Right lung (tissue), 10 donors: Measurements from ENCODE around the gene RPL22. TPM values are rescaled to one million over a fixed set of nuclear protein-coding genes. Genes with fewer than 3 reads are reported as not detected.

Experiments
- DNase-seq, 2 donors: peaks; one replicate each; pipeline ENCODE4 v3.0.0-alpha.2; 2013
- long read RNA-seq, 8 donors: transcript quantifications; one replicate each; lab custom pipeline, GENCODE V29; 2026
- polyA plus RNA-seq, 5 donors: library from polyadenylated mRNA; unstranded; fragments of 120-200 nt; gene quantifications; one replicate each; pipeline versions ENCODE4 v1.2.1 to v1.2.3, GENCODE V29; 2013; ENCODE audit warnings: inconsistent platforms in 1 of 5, low replicate concordance in 1 of 5; ENCODE audit not compliant: insufficient read length in 5 of 5, insufficient read depth in 1 of 5

Gene RPL22
- 100 to 1,000 TPM; 588 to 886 (median 686) TPM for polyA plus RNA-seq
- long read RNA-seq, donor 1, transcript RPL22-206 (3 exons, 2,279 nt): minor isoform, 413 of 2,841 reads
- long read RNA-seq, donor 1, transcript RPL22-201 (4 exons, 2,078 nt): major isoform, 1,240 of 2,841 reads
- long read RNA-seq, donor 1, partial matches to known transcripts: 973 of 2,841 reads
- long read RNA-seq, donor 1, other reads (novel, unspliced or antisense): 215 of 2,841 reads
- long read RNA-seq, donor 2, transcript RPL22-201 (4 exons, 2,078 nt): major isoform, 615 of 1,270 reads
- long read RNA-seq, donor 2, transcript RPL22-206 (3 exons, 2,279 nt): minor isoform, 167 of 1,270 reads
- long read RNA-seq, donor 2, partial matches to known transcripts: 373 of 1,270 reads
- long read RNA-seq, donor 2, other reads (novel, unspliced or antisense): 115 of 1,270 reads
- long read RNA-seq, donor 3, transcript RPL22-201 (4 exons, 2,078 nt): major isoform, 726 of 1,954 reads
- long read RNA-seq, donor 3, transcript RPL22-206 (3 exons, 2,279 nt): minor isoform, 378 of 1,954 reads
- long read RNA-seq, donor 3, partial matches to known transcripts: 720 of 1,954 reads
- long read RNA-seq, donor 3, other reads (novel, unspliced or antisense): 129 of 1,954 reads
- long read RNA-seq, donor 4, transcript RPL22-206 (3 exons, 2,279 nt): minor isoform, 211 of 1,425 reads
- long read RNA-seq, donor 4, transcript RPL22-201 (4 exons, 2,078 nt): major isoform, 557 of 1,425 reads
- long read RNA-seq, donor 4, partial matches to known transcripts: 560 of 1,425 reads
- long read RNA-seq, donor 4, other reads (novel, unspliced or antisense): 97 of 1,425 reads
- long read RNA-seq, donor 5, transcript RPL22-206 (3 exons, 2,279 nt): minor isoform, 347 of 2,844 reads
- long read RNA-seq, donor 5, transcript RPL22-201 (4 exons, 2,078 nt): major isoform, 1,365 of 2,844 reads
- long read RNA-seq, donor 5, partial matches to known transcripts: 858 of 2,844 reads
- long read RNA-seq, donor 5, other reads (novel, unspliced or antisense): 274 of 2,844 reads
- long read RNA-seq, donor 6, transcript RPL22-201 (4 exons, 2,078 nt): major isoform, 1,251 of 2,531 reads
- long read RNA-seq, donor 6, transcript RPL22-206 (3 exons, 2,279 nt): minor isoform, 275 of 2,531 reads
- long read RNA-seq, donor 6, partial matches to known transcripts: 867 of 2,531 reads
- long read RNA-seq, donor 6, other reads (novel, unspliced or antisense): 138 of 2,531 reads
- long read RNA-seq, donor 7, transcript RPL22-201 (4 exons, 2,078 nt): major isoform, 299 of 495 reads
- long read RNA-seq, donor 7, transcript RPL22-206 (3 exons, 2,279 nt): minor isoform, 78 of 495 reads
- long read RNA-seq, donor 7, partial matches to known transcripts: 75 of 495 reads
- long read RNA-seq, donor 7, other reads (novel, unspliced or antisense): 43 of 495 reads
- long read RNA-seq, donor 8, transcript RPL22-201 (4 exons, 2,078 nt): major isoform, 355 of 796 reads
- long read RNA-seq, donor 8, transcript RPL22-206 (3 exons, 2,279 nt): minor isoform, 116 of 796 reads
- long read RNA-seq, donor 8, partial matches to known transcripts: 252 of 796 reads
- long read RNA-seq, donor 8, other reads (novel, unspliced or antisense): 73 of 796 reads

GRCh38 chr1:6199298-6200187 is at the start of gene RPL22:
RPL22 (minus strand) TSS chr1:6199595; CDS start chr1:6199573, 22 bp downstream.
- DNase-seq: peak; percentile 97 to 98

- DNase-seq: no peak
Measured at GRCh38 chr1:6248161-6248776, 48.9 kb upstream of the RPL22 start.

GRCh38 chr1:6247651-6248050 is 48.3 kb upstream of the RPL22 start:
- DNase-seq: no peak

- DNase-seq: peak; percentile 75
Measured at GRCh38 chr1:6246497-6247467, 47.4 kb upstream of the RPL22 start.

- DNase-seq: no peak
Measured at GRCh38 chr1:6245869-6246496, 46.6 kb upstream of the RPL22 start.

GRCh38 chr1:6245086-6245868 is 45.9 kb upstream of the RPL22 start:
- peak; percentile 79 to 80 for DNase-seq

- no peak for DNase-seq
Measured at GRCh38 chr1:6244401-6245049, 45.1 kb upstream of the RPL22 start.

- DNase-seq: no peak
Measured at GRCh38 chr1:6243993-6244392, 44.6 kb upstream of the RPL22 start, which contains the start of gene HES3. HES3 (plus strand) TSS chr1:6244179; CDS start chr1:6244366, 187 bp downstream.

GRCh38 chr1:6243053-6243834 is 43.8 kb upstream of the RPL22 start:
- no peak for DNase-seq

- no peak for DNase-seq
Measured at GRCh38 chr1:6241887-6242740, 42.7 kb upstream of the RPL22 start.

- DNase-seq: no peak
Measured at GRCh38 chr1:6241107-6241886, 41.9 kb upstream of the RPL22 start.

- DNase-seq: no peak
Measured at GRCh38 chr1:6239950-6240768, 40.8 kb upstream of the RPL22 start.
